ENCODE data around the gene SLC45A1. TPM values are rescaled to one million over a fixed set of nuclear protein-coding genes. Genes with fewer than 3 reads are reported as not detected.

Gene SLC45A1
- total RNA-seq, 6 donors from 2014 or later: 0.91 to 1.4 (median 1.0) TPM; not detected in 2

- no peaks in the 10 kb centered on the region for H3K27me3 ChIP-seq
- H3K9me3 ChIP-seq: no peaks in the 10 kb centered on the region
- TF ChIP-seq POLR2AphosphoS5 (IDR thresholded peaks at IDR 0.05) (no peak), EP300 (IDR thresholded peaks at IDR 0.05) (no peak), CTCF (IDR thresholded peaks at IDR 0.05) (no peak), POLR2A (IDR thresholded peaks at IDR 0.05) (no peak)
- H3K27ac ChIP-seq: peak overlapping the region in 1 of 4 donors; percentile 53
- ATAC-seq (ENCODE audit: low FRiP score in 2 of 2) (no peak), DNase-seq (no peak)
- peaks cover 49 to 71% (median 61%) of the 10 kb centered on the region in 4 donors for H3K4me1 ChIP-seq
- H3K36me3 ChIP-seq: peaks cover 0 to 24% (median 5%) of the 10 kb centered on the region in 4 donors
- H3K4me3 ChIP-seq: no peak overlapping the region
Measured at GRCh38 chr1:8386247-8386646, 68.3 kb downstream of the SLC45A1 start.

GRCh38 chr1:8388732-8389562 is 71.0 kb downstream of the SLC45A1 start:
- no peaks in the 10 kb centered on the region for H3K27me3 ChIP-seq
- H3K4me3 ChIP-seq: no peak overlapping the region
- H3K9me3 ChIP-seq: no peaks in the 10 kb centered on the region
- DNase-seq (no peak), ATAC-seq (ENCODE audit: low FRiP score in 2 of 2) (no peak)
- no peak for TF ChIP-seq POLR2A (IDR thresholded peaks at IDR 0.05)
- H3K4me1 ChIP-seq: peaks cover 40 to 57% (median 46%) of the 10 kb centered on the region in 4 donors
- WGBS, 2 donors: 95 to 96% methylated on average over 12 of the region's 12 CpGs
- H3K36me3 ChIP-seq: peaks cover 0 to 31% (median 5%) of the 10 kb centered on the region in 4 donors
- no peak overlapping the region for H3K27ac ChIP-seq

- Histone ChIP-seq H3K36me3 (peaks cover 0 to 31% (median 5%) of the 10 kb centered on the region in 4 donors), H3K27ac (peak overlapping the region in 1 of 4 donors; percentile 53), H3K9me3 (no peaks in the 10 kb centered on the region)
Measured at GRCh38 chr1:8389958-8390535, 72.1 kb downstream of the SLC45A1 start.

GRCh38 chr1:8390707-8391106 is 72.8 kb downstream of the SLC45A1 start:
- 68 to 74% methylated on average over 4 of the region's 4 CpGs for WGBS, 2 donors
- ATAC-seq (ENCODE audit: low FRiP score in 2 of 2): no peak

More at GRCh38 chr1:8389958-8390535, 72.1 kb downstream of the SLC45A1 start:
- 87 to 94% methylated on average over 7 of the region's 7 CpGs for WGBS, 2 donors
- no peaks in the 10 kb centered on the region for H3K27me3 ChIP-seq
- DNase-seq: no peak
- no peak overlapping the region for H3K4me3 ChIP-seq
- H3K4me1 ChIP-seq: peaks cover 34 to 58% (median 41%) of the 10 kb centered on the region in 4 donors
- TF ChIP-seq POLR2A (IDR thresholded peaks at IDR 0.05) (no peak), EP300 (IDR thresholded peaks at IDR 0.05) (no peak), POLR2AphosphoS5 (IDR thresholded peaks at IDR 0.05) (no peak), CTCF (IDR thresholded peaks at IDR 0.05) (no peak)
- ATAC-seq (ENCODE audit: low FRiP score in 2 of 2): no peak

More at GRCh38 chr1:8390707-8391106, 72.8 kb downstream of the SLC45A1 start:
- peaks cover 0 to 31% (median 5%) of the 10 kb centered on the region in 4 donors for H3K36me3 ChIP-seq
- H3K4me1 ChIP-seq: peaks cover 35 to 58% (median 45%) of the 10 kb centered on the region in 4 donors
- H3K27me3 ChIP-seq: no peaks in the 10 kb centered on the region
- TF ChIP-seq POLR2AphosphoS5 (IDR thresholded peaks at IDR 0.05) (no peak), POLR2A (IDR thresholded peaks at IDR 0.05) (no peak), EP300 (IDR thresholded peaks at IDR 0.05) (no peak), CTCF (IDR thresholded peaks at IDR 0.05) (no peak)
- DNase-seq: no peak
- H3K9me3 ChIP-seq: no peaks in the 10 kb centered on the region
- H3K4me3 ChIP-seq: no peak overlapping the region
- peak overlapping the region in 1 of 4 donors; percentile 53 for H3K27ac ChIP-seq

All from upper lobe of left lung (tissue), 6 donors.